Heart left ventricle (tissue), 16 donors: Measurements from ENCODE around the gene BORCS5. TPM values are rescaled to one million over a fixed set of nuclear protein-coding genes. Genes with fewer than 3 reads are reported as not detected.

Experiments
- ATAC-seq, 4 donors: fragments of 200-7000 bp; cut with Tn5 transposase; one replicate each; pipeline ENCODE4 v1.9.1; 2020 to 2022; ENCODE audit warnings: moderate library complexity in 4 of 4, mild to moderate bottlenecking in 3 of 4, moderate number of reproducible peaks in 1 of 4
- DNase-seq, 5 donors: peaks; one replicate each; pipeline ENCODE4 v3.0.0-alpha.2; 2020
- H3K27ac ChIP-seq, 12 donors: fragments of 200-600 bp; sonication (generic) in 4 of 12; one replicate each; pipeline versions ENCODE4 v1.5.0 to v1.8.0; 2016 to 2022; ENCODE audit warnings: mild to moderate bottlenecking in 2 of 12
- H3K27me3 ChIP-seq, 9 donors: fragments of 200-600 bp; sonication (generic) in 2 of 9; one replicate each; pipeline versions ENCODE4 v1.5.1 to v1.8.0; 2016 to 2022; ENCODE audit warnings: mild to moderate bottlenecking in 3 of 9
- H3K36me3 ChIP-seq, 9 donors: fragments of 200-600 bp; sonication (generic) in 2 of 9; one replicate each; pipeline versions ENCODE4 v1.5.0 to v1.8.0; 2018 to 2022; ENCODE audit warnings: mild to moderate bottlenecking in 2 of 9
- H3K4me1 ChIP-seq, 12 donors: fragments of 200-600 bp; sonication (generic) in 4 of 12; one replicate each; pipeline versions ENCODE4 v1.5.0 to v1.8.0; 2016 to 2022; ENCODE audit warnings: mild to moderate bottlenecking in 3 of 12
- H3K4me3 ChIP-seq, 12 donors: fragments of 200-600 bp; sonication (generic) in 4 of 12; one replicate each; pipeline versions ENCODE4 v1.5.0 to v1.8.0; 2017 to 2022; ENCODE audit warnings: mild to moderate bottlenecking in 9 of 12, moderate library complexity in 4 of 12
- H3K9me3 ChIP-seq, 12 donors: fragments of 200-600 bp; sonication (generic) in 4 of 12; one replicate each; pipeline versions ENCODE4 v1.5.0 to v1.8.0; 2016 to 2022; ENCODE audit warnings: mild to moderate bottlenecking in 1 of 12
- POLR2A ChIP-seq, 2 donors: fragments of 450-650 bp; IDR thresholded peaks; one replicate each; pipeline ENCODE4 v1.6.1; 2017; ENCODE audit warnings: antibody characterized with exemption in 2 of 2, mild to moderate bottlenecking in 2 of 2, moderate library complexity in 2 of 2
- WGBS, 4 donors: extraction: QIAGEN DNeasy Blood & Tissue Kit in 2 of 4; methylation state at CpG; one replicate each; pipeline versions ENCODE4 v1.1.5 to v1.1.7; 2013 to 2018; 5-methylcytosine and 5-hydroxymethylcytosine counted together
- intact Hi-C, 10 donors: fragments of 100-400 bp; cut with DNase I; formaldehyde crosslinking; loops; one replicate each; pipeline versions ENCODE4 v1.11.1 to v1.14.2; 2022
- polyA plus RNA-seq, 2 donors: library from polyadenylated mRNA; stranded (reverse); fragments of 200-250 nt; gene quantifications; one replicate each; pipeline ENCODE4 v1.2.3, GENCODE V29; 2013
- total RNA-seq, 9 donors: library from RNA; depleted of rRNA in 2 of 9; stranded (reverse); fragments of >200 nt in 2 of 9; fragmentation: NEBNext Ultra II Directional in 3 of 9; extraction: Animal tissue kit (Norgen Biotek cat#: 25700) in 3 of 9; gene quantifications; one replicate each; pipeline versions ENCODE4 v1.1.0 to v1.2.4, GENCODE V29; 2016 to 2023
- TF ChIP-seq, protein P1 (sequence below), 12 donors: fragments of 200-600 bp; sonication (generic) in 4 of 12; IDR thresholded peaks; one replicate each; pipeline versions ENCODE4 v1.5.0 to v1.8.0; 2018 to 2022; ENCODE audit warnings: antibody characterized with exemption in 12 of 12, mild to moderate bottlenecking in 5 of 12
- donor health status: ischemic (EF 13 %, LVEDD 7.1; RV severe dilation, severe dysfunction).
- donor health status: healthy with polysubstance abuse.
- donor health status: DM: no; HTN: yes; CAD: no.
- donor health status: DM: no; HTN: no; CAD: no.
- donor health status: ischemic (EF 25% LVEDD 6.9; RV normal size, moderate dysfunction).
- donor health status: ischemic (EF 25% LVEDD 5.7; RV mildly dilated, moderate dysfunction).
- donor health status: healthy.
- donor health status: DM: yes; HTN: yes; CAD: no.
- donor health status: ischemic (EF 35%, LVEDD 5.7; RV mildly dilated, moderate dysfunction).
- donor health status: nonischemic (EF 11% LVEDD 7.7; RV severe dilation, severe dysfunction).
- donor health status: DM: yes; HTN: yes; CAD: no.
- donor health status: PGD.
- donor health status: ischemic (EF 29% LVEDD 5.4; RV normal size, mild dysfunction).
- donor health status: nonischemic (EF 23%, LVEDD 6.1; RV moderate dilation, normal function).

The BORCS5 gene
- total and polyA plus RNA-seq, 11 donors: 3.9 to 21.3 (median 12.3) TPM

GRCh38 chr12:12358528-12358927, 1.6 kb downstream of the BORCS5 start:
- DNase-seq (no peak), ATAC-seq (no peak)
- no peak for TF ChIP-seq POLR2A (IDR thresholded peaks at IDR 0.05)
- TF ChIP-seq, protein P1, sequence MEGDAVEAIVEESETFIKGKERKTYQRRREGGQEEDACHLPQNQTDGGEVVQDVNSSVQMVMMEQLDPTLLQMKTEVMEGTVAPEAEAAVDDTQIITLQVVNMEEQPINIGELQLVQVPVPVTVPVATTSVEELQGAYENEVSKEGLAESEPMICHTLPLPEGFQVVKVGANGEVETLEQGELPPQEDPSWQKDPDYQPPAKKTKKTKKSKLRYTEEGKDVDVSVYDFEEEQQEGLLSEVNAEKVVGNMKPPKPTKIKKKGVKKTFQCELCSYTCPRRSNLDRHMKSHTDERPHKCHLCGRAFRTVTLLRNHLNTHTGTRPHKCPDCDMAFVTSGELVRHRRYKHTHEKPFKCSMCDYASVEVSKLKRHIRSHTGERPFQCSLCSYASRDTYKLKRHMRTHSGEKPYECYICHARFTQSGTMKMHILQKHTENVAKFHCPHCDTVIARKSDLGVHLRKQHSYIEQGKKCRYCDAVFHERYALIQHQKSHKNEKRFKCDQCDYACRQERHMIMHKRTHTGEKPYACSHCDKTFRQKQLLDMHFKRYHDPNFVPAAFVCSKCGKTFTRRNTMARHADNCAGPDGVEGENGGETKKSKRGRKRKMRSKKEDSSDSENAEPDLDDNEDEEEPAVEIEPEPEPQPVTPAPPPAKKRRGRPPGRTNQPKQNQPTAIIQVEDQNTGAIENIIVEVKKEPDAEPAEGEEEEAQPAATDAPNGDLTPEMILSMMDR (IDR thresholded peaks at IDR 0.05): no peak
- H3K27me3 ChIP-seq: no peaks in the 10 kb centered on the region
- intact Hi-C loops: loop anchor here in 2 of 10 donors (5.0 kb wide), 2 partner anchors 204 to 254 kb away; partner anchors contain the start of genes CREBL2 (in 1 of the 2) and DUSP16 (in 1 of the 2)
- peak overlapping the region in 4 of 12 donors; percentile 61 to 98 (median 90) for H3K4me3 ChIP-seq
- H3K27ac ChIP-seq: peak overlapping the region in 5 of 12 donors; percentile 87 to 99 (median 97)
- H3K36me3 ChIP-seq: peaks cover 0 to 21% (median 11%) of the 10 kb centered on the region in 9 donors
- no peaks in the 10 kb centered on the region for H3K9me3 ChIP-seq
- peaks cover 0 to 33% (median 12%) of the 10 kb centered on the region in 12 donors for H3K4me1 ChIP-seq
- 81 to 96% (median 86%) methylated on average over 4 of the region's 4 CpGs for WGBS, 4 donors

- WGBS, 4 donors: 91 to 98% (median 95%) methylated on average over 4 of the region's 4 CpGs
- Histone ChIP-seq H3K9me3 (no peaks in the 10 kb centered on the region), H3K4me1 (peaks cover 0 to 16% (median 0%) of the 10 kb centered on the region in 12 donors), H3K4me3 (no peak overlapping the region), H3K36me3 (peaks cover 0 to 47% (median 17%) of the 10 kb centered on the region in 9 donors), H3K27ac (no peak overlapping the region), H3K27me3 (no peaks in the 10 kb centered on the region)
- TF ChIP-seq POLR2A (IDR thresholded peaks at IDR 0.05): no peak
- TF ChIP-seq, protein P1 (IDR thresholded peaks at IDR 0.05): no peak
- DNase-seq (no peak), ATAC-seq (no peak)
- intact Hi-C loops: no loop called here
These were observed 8.0 kb downstream of the BORCS5 start for GRCh38 chr12:12364787-12365445.

GRCh38 chr12:12365446-12365802, 8.5 kb downstream of the BORCS5 start:
- intact Hi-C loops: no loop called here
- 90 to 93% (median 92%) methylated on average over 5 of the region's 5 CpGs for WGBS, 4 donors
- Histone ChIP-seq H3K27ac (no peak overlapping the region), H3K27me3 (no peaks in the 10 kb centered on the region), H3K4me3 (no peak overlapping the region), H3K9me3 (no peaks in the 10 kb centered on the region), H3K4me1 (peaks cover 0 to 12% (median 0%) of the 10 kb centered on the region in 12 donors), H3K36me3 (peaks cover 0 to 47% (median 17%) of the 10 kb centered on the region in 9 donors)
- no peak for DNase-seq
- ATAC-seq: no peak
- TF ChIP-seq POLR2A (IDR thresholded peaks at IDR 0.05): no peak
- TF ChIP-seq, protein P1 (IDR thresholded peaks at IDR 0.05): no peak

DNA sequence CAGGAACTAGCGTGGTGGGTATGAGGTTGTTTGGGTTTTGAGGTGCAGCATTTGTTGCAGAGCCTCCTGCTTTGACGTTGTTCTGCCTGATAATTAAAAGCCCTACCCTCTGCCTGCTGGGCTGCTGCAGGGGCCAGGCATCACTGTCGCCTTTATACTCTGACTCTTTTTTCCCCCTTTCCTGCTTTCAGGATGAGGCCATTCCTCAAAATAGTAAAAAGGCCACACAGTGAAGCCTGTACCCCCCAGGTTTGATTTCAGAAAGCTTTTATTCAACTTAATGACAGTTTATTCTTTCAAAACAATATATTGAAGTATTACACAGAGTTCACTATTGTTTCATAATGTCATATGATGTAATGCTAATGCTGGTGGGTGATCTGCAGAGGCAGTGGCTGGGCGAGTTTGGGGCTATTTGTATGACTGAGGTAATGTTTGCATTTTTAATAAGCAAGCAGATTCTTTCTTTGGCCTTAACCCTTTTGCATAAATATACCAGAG, 9.1 kb downstream of the BORCS5 start:
- 68 to 74% (median 70%) methylated on average over 4 of the region's 4 CpGs for WGBS, 4 donors
- H3K27me3 ChIP-seq: no peaks in the 10 kb centered on the region
- ATAC-seq (no peak), DNase-seq (no peak)
- H3K36me3 ChIP-seq: peaks cover 0 to 47% (median 17%) of the 10 kb centered on the region in 9 donors
- H3K4me3 ChIP-seq: no peak overlapping the region
- intact Hi-C loops: no loop called here
- H3K27ac ChIP-seq: no peak overlapping the region
- TF ChIP-seq, protein P1 (IDR thresholded peaks at IDR 0.05): no peak
- no peak for TF ChIP-seq POLR2A (IDR thresholded peaks at IDR 0.05)
- H3K9me3 ChIP-seq: no peaks in the 10 kb centered on the region
- peaks cover 0 to 12% (median 0%) of the 10 kb centered on the region in 12 donors for H3K4me1 ChIP-seq
